HepG2 (cell line): ENCODE data around the gene IGFBP5. TPM values are rescaled to one million over a fixed set of nuclear protein-coding genes. Genes with fewer than 3 reads are reported as not detected.

Experiments used
- ATF1 ChIP-seq: IDR thresholded peaks from 2 replicates; pipeline ENCODE4 v1.6.1; 2016; ENCODE audit warnings: mild to moderate bottlenecking, control low read depth
- CREM ChIP-seq, 2 experiments: sonication (generic) in 1 of 2; formaldehyde crosslinking in 1 of 2; IDR thresholded peaks; 2 replicates each; pipeline versions ENCODE4 v1.4.0 to v1.6.1; 2016 to 2020; ENCODE audit warnings: antibody characterized with exemption in 1 of 2, mild to moderate bottlenecking in 1 of 2, missing genetic modification reagents in 1 of 2
- HNRNPUL1 ChIP-seq: fragments of 200-400 bp; formaldehyde crosslinking; IDR thresholded peaks from 2 replicates; pipeline ENCODE4 v1.6.1; 2017; ENCODE audit warnings: low read depth, mild to moderate bottlenecking, low read length, moderate library complexity
- HOXA7 ChIP-seq: sonication (generic); formaldehyde crosslinking; IDR thresholded peaks from 2 replicates; pipeline ENCODE4 v1.8.1; 2022; ENCODE audit warnings: mild to moderate bottlenecking, missing genetic modification reagents, moderate library complexity
- IKZF1 ChIP-seq: fragments of 450-650 bp; IDR thresholded peaks from 2 replicates; pipeline ENCODE4 v1.7.1; 2016
- NR3C1 ChIP-seq: sonication (generic); formaldehyde crosslinking; IDR thresholded peaks from 2 replicates; pipeline ENCODE4 v1.4.0; 2020; ENCODE audit warnings: missing genetic modification reagents
- PPARG ChIP-seq: conservative IDR thresholded peaks from 2 replicates; pipeline ENCODE4 v1.6.1; 2016; ENCODE audit warnings: missing biosample characterization, missing genetic modification reagents
- SMC3 ChIP-seq: IDR thresholded peaks from 2 replicates; pipeline ENCODE4 v1.6.1; 2011; ENCODE audit warnings: low read length, improper control_type of control experiment
- SRSF1 ChIP-seq: fragments of 200-400 bp; formaldehyde crosslinking; optimal IDR thresholded peaks from 2 replicates; pipeline ENCODE3; 2017; ENCODE audit warnings: mild to moderate bottlenecking, low read depth, low read length, moderate library complexity
- ZFP62 ChIP-seq: sonication (generic); formaldehyde crosslinking; IDR thresholded peaks from 2 replicates; pipeline ENCODE4 v1.4.0; 2020; ENCODE audit warnings: missing genetic modification reagents
- ZNF224 ChIP-seq: sonication (generic); formaldehyde crosslinking; IDR thresholded peaks from 2 replicates; pipeline ENCODE4 v1.5.0; 2020; ENCODE audit warnings: mild to moderate bottlenecking, missing genetic modification reagents
- ZNF44 ChIP-seq: sonication (generic); formaldehyde crosslinking; IDR thresholded peaks from 2 replicates; pipeline ENCODE4 v1.5.1; 2020; ENCODE audit warnings: mild to moderate bottlenecking, missing genetic modification reagents
- ZNF670 ChIP-seq: sonication (generic); formaldehyde crosslinking; IDR thresholded peaks from 2 replicates; pipeline ENCODE4 v1.8.0; 2022; ENCODE audit warnings: mild to moderate bottlenecking, missing genetic modification reagents, borderline replicate concordance
- polyA plus RNA-seq, 8 experiments: library from polyadenylated mRNA; depleted of rRNA in 3 of 8; stranded (reverse) in 7 of 8; unstranded in 1 of 8; fragments of >200 nt; fragmentation: Illumina TruSeq in 4 of 8; extraction: Trizol in 4 of 8; gene quantifications; 2 replicates each; pipeline versions ENCODE4 v1.2.1 to v1.2.3, GENCODE V29; 2011 to 2016; ENCODE audit warnings: low read depth in 4 of 8, missing spikeins in 1 of 8, mixed read lengths in 1 of 8; ENCODE audit not compliant: insufficient read depth in 1 of 8
- total RNA-seq, 5 experiments: library from RNA; depleted of rRNA; stranded (reverse); fragments of >200 nt; fragmentation: Illumina TruSeq; extraction: Trizol; gene quantifications; 2 replicates each; pipeline ENCODE4 v1.2.3, GENCODE V29; 2016; ENCODE audit warnings: low read depth in 1 of 5
- TF ChIP-seq, protein P1 (sequence below): IDR thresholded peaks from 2 replicates; pipeline ENCODE4 v1.6.1; 2016; ENCODE audit warnings: low read depth, borderline replicate concordance
- TF ChIP-seq, protein P2 (sequence below): sonication (generic); formaldehyde crosslinking; IDR thresholded peaks from 2 replicates; pipeline ENCODE4 v1.5.1; 2020; ENCODE audit warnings: mild to moderate bottlenecking, missing genetic modification reagents, moderate library complexity
- TF ChIP-seq, protein P3 (sequence below): conservative IDR thresholded peaks from 2 replicates; pipeline ENCODE4 v1.6.1; 2018; ENCODE audit warnings: missing genetic modification reagents
- TF ChIP-seq, protein P4 (sequence below), 2 experiments: sonication (generic) in 1 of 2; formaldehyde crosslinking in 1 of 2; IDR thresholded peaks; 2 replicates each; pipeline versions ENCODE4 v1.4.0 to v1.6.1; 2016 to 2020; ENCODE audit warnings: borderline replicate concordance in 1 of 2, low read depth in 1 of 2, mild to moderate bottlenecking in 1 of 2, missing genetic modification reagents in 1 of 2
- TF ChIP-seq, protein P5 (sequence below): sonication (generic); formaldehyde crosslinking; IDR thresholded peaks from 2 replicates; pipeline ENCODE4 v1.8.1; 2022; ENCODE audit warnings: low read depth, mild to moderate bottlenecking, missing genetic modification reagents

The IGFBP5 gene
- total and polyA plus RNA-seq, 2 of the 13 experiments (the other 11 are each of a cell fraction or from before 2014, with no cell fraction given), result 0.15 TPM; not detected in 1

DNA sequence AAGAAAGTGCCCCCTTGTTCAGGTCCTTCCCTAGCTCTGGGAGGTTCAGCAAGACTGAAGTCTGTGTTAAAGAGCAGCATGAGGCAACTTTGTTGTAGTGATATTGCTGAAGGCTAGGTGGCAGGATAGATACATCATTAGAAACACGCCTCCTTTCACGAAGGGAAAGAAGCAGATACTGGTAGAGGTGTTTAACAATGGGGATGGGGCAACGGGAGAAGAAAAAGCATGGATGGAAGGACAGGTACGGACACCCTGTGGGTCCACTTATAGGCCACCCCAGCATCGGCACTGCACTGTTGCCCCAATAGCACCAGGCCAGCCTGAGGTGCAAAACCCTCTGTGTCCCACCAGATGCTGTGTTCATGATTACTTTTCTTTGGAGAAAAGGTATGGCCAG lies 3.5 kb upstream of the IGFBP5 start (continued):
- TF ChIP-seq, protein P1, sequence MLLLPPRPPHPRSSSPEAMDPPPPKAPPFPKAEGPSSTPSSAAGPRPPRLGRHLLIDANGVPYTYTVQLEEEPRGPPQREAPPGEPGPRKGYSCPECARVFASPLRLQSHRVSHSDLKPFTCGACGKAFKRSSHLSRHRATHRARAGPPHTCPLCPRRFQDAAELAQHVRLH (CRISPR knock-in tag), result no peak
- TF ChIP-seq, protein P2, sequence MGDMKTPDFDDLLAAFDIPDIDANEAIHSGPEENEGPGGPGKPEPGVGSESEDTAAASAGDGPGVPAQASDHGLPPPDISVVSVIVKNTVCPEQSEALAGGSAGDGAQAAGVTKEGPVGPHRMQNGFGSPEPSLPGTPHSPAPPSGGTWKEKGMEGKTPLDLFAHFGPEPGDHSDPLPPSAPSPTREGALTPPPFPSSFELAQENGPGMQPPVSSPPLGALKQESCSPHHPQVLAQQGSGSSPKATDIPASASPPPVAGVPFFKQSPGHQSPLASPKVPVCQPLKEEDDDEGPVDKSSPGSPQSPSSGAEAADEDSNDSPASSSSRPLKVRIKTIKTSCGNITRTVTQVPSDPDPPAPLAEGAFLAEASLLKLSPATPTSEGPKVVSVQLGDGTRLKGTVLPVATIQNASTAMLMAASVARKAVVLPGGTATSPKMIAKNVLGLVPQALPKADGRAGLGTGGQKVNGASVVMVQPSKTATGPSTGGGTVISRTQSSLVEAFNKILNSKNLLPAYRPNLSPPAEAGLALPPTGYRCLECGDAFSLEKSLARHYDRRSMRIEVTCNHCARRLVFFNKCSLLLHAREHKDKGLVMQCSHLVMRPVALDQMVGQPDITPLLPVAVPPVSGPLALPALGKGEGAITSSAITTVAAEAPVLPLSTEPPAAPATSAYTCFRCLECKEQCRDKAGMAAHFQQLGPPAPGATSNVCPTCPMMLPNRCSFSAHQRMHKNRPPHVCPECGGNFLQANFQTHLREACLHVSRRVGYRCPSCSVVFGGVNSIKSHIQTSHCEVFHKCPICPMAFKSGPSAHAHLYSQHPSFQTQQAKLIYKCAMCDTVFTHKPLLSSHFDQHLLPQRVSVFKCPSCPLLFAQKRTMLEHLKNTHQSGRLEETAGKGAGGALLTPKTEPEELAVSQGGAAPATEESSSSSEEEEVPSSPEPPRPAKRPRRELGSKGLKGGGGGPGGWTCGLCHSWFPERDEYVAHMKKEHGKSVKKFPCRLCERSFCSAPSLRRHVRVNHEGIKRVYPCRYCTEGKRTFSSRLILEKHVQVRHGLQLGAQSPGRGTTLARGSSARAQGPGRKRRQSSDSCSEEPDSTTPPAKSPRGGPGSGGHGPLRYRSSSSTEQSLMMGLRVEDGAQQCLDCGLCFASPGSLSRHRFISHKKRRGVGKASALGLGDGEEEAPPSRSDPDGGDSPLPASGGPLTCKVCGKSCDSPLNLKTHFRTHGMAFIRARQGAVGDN (CRISPR knock-in tag), result no peak
- no peak for TF ChIP-seq CREM (IDR thresholded peaks at IDR 0.05)
- TF ChIP-seq CREM (CRISPR knock-in tag; IDR thresholded peaks at IDR 0.05), result no peak
- TF ChIP-seq NR3C1 (CRISPR knock-in tag), result no peak
- no peak for TF ChIP-seq HNRNPUL1
- TF ChIP-seq ZFP62 (CRISPR knock-in tag), result no peak
- no peak for TF ChIP-seq SRSF1
- TF ChIP-seq PPARG, result 0 out of 2 replicates have a peak, but pooled peaks have one; percentile 31
- TF ChIP-seq, protein P3, sequence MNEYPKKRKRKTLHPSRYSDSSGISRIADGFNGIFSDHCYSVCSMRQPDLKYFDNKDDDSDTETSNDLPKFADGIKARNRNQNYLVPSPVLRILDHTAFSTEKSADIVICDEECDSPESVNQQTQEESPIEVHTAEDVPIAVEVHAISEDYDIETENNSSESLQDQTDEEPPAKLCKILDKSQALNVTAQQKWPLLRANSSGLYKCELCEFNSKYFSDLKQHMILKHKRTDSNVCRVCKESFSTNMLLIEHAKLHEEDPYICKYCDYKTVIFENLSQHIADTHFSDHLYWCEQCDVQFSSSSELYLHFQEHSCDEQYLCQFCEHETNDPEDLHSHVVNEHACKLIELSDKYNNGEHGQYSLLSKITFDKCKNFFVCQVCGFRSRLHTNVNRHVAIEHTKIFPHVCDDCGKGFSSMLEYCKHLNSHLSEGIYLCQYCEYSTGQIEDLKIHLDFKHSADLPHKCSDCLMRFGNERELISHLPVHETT (CRISPR knock-in tag), result no peak
- no peak for TF ChIP-seq ZNF44 (CRISPR knock-in tag)
- TF ChIP-seq ATF1 (CRISPR knock-in tag), result no peak
- TF ChIP-seq, protein P4, sequence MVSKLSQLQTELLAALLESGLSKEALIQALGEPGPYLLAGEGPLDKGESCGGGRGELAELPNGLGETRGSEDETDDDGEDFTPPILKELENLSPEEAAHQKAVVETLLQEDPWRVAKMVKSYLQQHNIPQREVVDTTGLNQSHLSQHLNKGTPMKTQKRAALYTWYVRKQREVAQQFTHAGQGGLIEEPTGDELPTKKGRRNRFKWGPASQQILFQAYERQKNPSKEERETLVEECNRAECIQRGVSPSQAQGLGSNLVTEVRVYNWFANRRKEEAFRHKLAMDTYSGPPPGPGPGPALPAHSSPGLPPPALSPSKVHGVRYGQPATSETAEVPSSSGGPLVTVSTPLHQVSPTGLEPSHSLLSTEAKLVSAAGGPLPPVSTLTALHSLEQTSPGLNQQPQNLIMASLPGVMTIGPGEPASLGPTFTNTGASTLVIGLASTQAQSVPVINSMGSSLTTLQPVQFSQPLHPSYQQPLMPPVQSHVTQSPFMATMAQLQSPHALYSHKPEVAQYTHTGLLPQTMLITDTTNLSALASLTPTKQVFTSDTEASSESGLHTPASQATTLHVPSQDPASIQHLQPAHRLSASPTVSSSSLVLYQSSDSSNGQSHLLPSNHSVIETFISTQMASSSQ (IDR thresholded peaks at IDR 0.05; ENCODE audit: low read depth), result no peak
- TF ChIP-seq, protein P4 (CRISPR knock-in tag; IDR thresholded peaks at IDR 0.05; ENCODE audit: borderline replicate concordance), result no peak
- no peak for TF ChIP-seq ZNF224 (CRISPR knock-in tag)
- TF ChIP-seq SMC3, result peak; percentile 91
- no peak for TF ChIP-seq IKZF1
- no peak for TF ChIP-seq HOXA7
- TF ChIP-seq, protein P5, sequence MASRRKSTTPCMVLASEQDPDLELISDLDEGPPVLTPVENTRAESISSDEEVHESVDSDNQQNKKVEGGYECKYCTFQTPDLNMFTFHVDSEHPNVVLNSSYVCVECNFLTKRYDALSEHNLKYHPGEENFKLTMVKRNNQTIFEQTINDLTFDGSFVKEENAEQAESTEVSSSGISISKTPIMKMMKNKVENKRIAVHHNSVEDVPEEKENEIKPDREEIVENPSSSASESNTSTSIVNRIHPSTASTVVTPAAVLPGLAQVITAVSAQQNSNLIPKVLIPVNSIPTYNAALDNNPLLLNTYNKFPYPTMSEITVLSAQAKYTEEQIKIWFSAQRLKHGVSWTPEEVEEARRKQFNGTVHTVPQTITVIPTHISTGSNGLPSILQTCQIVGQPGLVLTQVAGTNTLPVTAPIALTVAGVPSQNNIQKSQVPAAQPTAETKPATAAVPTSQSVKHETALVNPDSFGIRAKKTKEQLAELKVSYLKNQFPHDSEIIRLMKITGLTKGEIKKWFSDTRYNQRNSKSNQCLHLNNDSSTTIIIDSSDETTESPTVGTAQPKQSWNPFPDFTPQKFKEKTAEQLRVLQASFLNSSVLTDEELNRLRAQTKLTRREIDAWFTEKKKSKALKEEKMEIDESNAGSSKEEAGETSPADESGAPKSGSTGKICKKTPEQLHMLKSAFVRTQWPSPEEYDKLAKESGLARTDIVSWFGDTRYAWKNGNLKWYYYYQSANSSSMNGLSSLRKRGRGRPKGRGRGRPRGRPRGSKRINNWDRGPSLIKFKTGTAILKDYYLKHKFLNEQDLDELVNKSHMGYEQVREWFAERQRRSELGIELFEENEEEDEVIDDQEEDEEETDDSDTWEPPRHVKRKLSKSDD (CRISPR knock-in tag), result no peak
- TF ChIP-seq ZNF670, result no peak
